Pancreas (tissue), 10 donors: ENCODE measurements around the gene LIMS2. TPM values are rescaled to one million over a fixed set of nuclear protein-coding genes. Genes with fewer than 3 reads are reported as not detected.

ENCODE experiments used
- ATAC-seq, 4 donors: fragments of 200-7000 bp; cut with Tn5 transposase; one replicate each; pipeline versions ENCODE4 v1.8.0 to v1.9.1; 2020; ENCODE audit warnings: mild to moderate bottlenecking in 4 of 4, moderate library complexity in 4 of 4
- DNase-seq, 6 donors: peaks; one replicate each; pipeline ENCODE4 v3.0.0-alpha.2; 2020
- FAIRE-seq: peaks from 2 replicates; lab custom pipeline; 2012; peaks lifted over from hg19 to GRCh38; lab: Jason Lieb, UNC
- H3K27ac ChIP-seq, 4 donors: fragments of 200-600 bp; sonication (generic); 1 replicate in 3 of 4; 2 replicates in 1 of 4; pipeline versions ENCODE4 v1.5.0 to v1.8.0; 2020
- H3K27me3 ChIP-seq, 4 donors: fragments of 200-600 bp; one replicate each; pipeline ENCODE4 v1.8.0; 2021
- H3K36me3 ChIP-seq, 3 donors: fragments of 200-600 bp; sonication (generic) in 1 of 3; one replicate each; pipeline versions ENCODE4 v1.5.0 to v1.8.0; 2020 to 2021
- H3K4me1 ChIP-seq, 3 donors: fragments of 200-600 bp; one replicate each; pipeline ENCODE4 v1.8.0; 2021
- H3K4me3 ChIP-seq, 4 donors: fragments of 200-600 bp; sonication (generic) in 2 of 4; one replicate each; pipeline versions ENCODE4 v1.5.0 to v1.8.0; 2020 to 2021
- H3K9me3 ChIP-seq, 4 donors: fragments of 200-600 bp; one replicate each; pipeline ENCODE4 v1.8.0; 2021
- CTCF ChIP-seq, 4 donors: fragments of 200-600 bp; sonication (generic) in 3 of 4; IDR thresholded peaks; one replicate each; pipeline versions ENCODE4 v1.5.0 to v1.8.0; 2021; ENCODE audit warnings: antibody characterized with exemption in 4 of 4
- WGBS, 2 donors: extraction: QIAGEN DNeasy Blood & Tissue Kit; methylation state at CpG; one replicate each; pipeline ENCODE4 v1.1.7; 2013; 5-methylcytosine and 5-hydroxymethylcytosine counted together
- intact Hi-C, 3 donors: fragments of 100-400 bp; cut with DNase I; formaldehyde crosslinking; loops; one replicate each; pipeline versions ENCODE4 v1.11.1 to v1.14.2; 2022
- polyA plus RNA-seq, 2 donors: library from polyadenylated mRNA; stranded (reverse); fragments of 200-250 nt; gene quantifications; one replicate each; pipeline ENCODE4 v1.2.3, GENCODE V29; 2013
- total RNA-seq, 6 donors: library from RNA; stranded (reverse); fragmentation: NEBNext Ultra II Directional in 4 of 6; extraction: Animal tissue kit (Norgen Biotek cat#: 25700) in 4 of 6; gene quantifications; one replicate each; pipeline versions ENCODE4 v1.2.1 to v1.2.4, GENCODE V29; 2021 to 2023
- donor health status: healthy with polysubstance abuse.
- donor health status: DM: no; HTN: no; CAD: no; lungs with moderate emphysema.
- donor health status: DM: no; HTN: no; CAD: no.
- donor health status: control.
- donor health status: control.
- donor health status: Bipolar disorder and iron deficiency.
- donor health status: DM: yes; HTN: yes; CAD: no.
- donor health status: DM: no; HTN: no; CAD: no.
- donor health status: DM: no; HTN: no; CAD: no.
- donor health status: DM: yes; HTN: yes; CAD: no.

Gene LIMS2
- total RNA-seq (1 to 10 TPM; 2.2 to 8.3 (median 4.0) TPM), polyA plus RNA-seq (100 to 1,000 TPM in 1 of 2 donors, 10 to 100 TPM in 1; 77.9 to 139 TPM)

- H3K27me3 ChIP-seq, result no peaks in the 10 kb centered on the region
- FAIRE-seq (no peak), DNase-seq (peak in 2 of 6 donors; percentile 31 to 70), ATAC-seq (peak; percentile 43 to 77 (median 66))
- no peaks in the 10 kb centered on the region for H3K9me3 ChIP-seq
- H3K4me3 ChIP-seq, result peak within 1 kb of the TSS; percentile 26 to 58 (median 40)
- H3K36me3 ChIP-seq, result no peaks in the 10 kb centered on the region
- H3K4me1 ChIP-seq, result peaks cover 0 to 8% (median 0%) of the 10 kb centered on the region in 3 donors
- intact Hi-C loops, result no loop called here
- no peak within 1 kb of the TSS for H3K27ac ChIP-seq
- WGBS, 2 donors, result 3 to 4% methylated on average over 41 to 56 of the region's 56 CpGs
- no peak for TF ChIP-seq CTCF (IDR thresholded peaks at IDR 0.05)
Observed at GRCh38 chr2:127675331-127676261, at the start of gene LIMS2. TSS of gene LIMS2 (minus strand) at chr2:127675530. CDS start at chr2:127675024, 506 bp downstream.

GRCh38 chr2:127722807-127723206, 47.5 kb upstream of the LIMS2 start:
- Histone ChIP-seq H3K4me1 (no peaks in the 10 kb centered on the region), H3K27me3 (no peaks in the 10 kb centered on the region), H3K36me3 (peaks cover 0 to 30% (median 16%) of the 10 kb centered on the region in 3 donors), H3K27ac (no peak overlapping the region), H3K4me3 (no peak overlapping the region), H3K9me3 (no peaks in the 10 kb centered on the region)
- DNase-seq, result no peak
- no peak for TF ChIP-seq CTCF (IDR thresholded peaks at IDR 0.05)
- WGBS, 2 donors, result 33 to 37% methylated on average over 3 of the region's 3 CpGs
- no peak for FAIRE-seq
- intact Hi-C loops, result no loop called here
- ATAC-seq, result no peak

GRCh38 chr2:127721978-127722355, 46.6 kb upstream of the LIMS2 start:
- ATAC-seq, result no peak
- FAIRE-seq, result no peak
- intact Hi-C loops, result no loop called here

GRCh38 chr2:127721311-127721977, 46.1 kb upstream of the LIMS2 start:
- intact Hi-C loops, result no loop called here
- TF ChIP-seq CTCF (IDR thresholded peaks at IDR 0.05), result no peak
- no peaks in the 10 kb centered on the region for H3K9me3 ChIP-seq
- ATAC-seq (no peak), FAIRE-seq (no peak), DNase-seq (no peak)
- 90 to 93% methylated on average over 6 of the region's 6 CpGs for WGBS, 2 donors
- peaks cover 0 to 30% (median 16%) of the 10 kb centered on the region in 3 donors for H3K36me3 ChIP-seq
- no peaks in the 10 kb centered on the region for H3K4me1 ChIP-seq
- no peak overlapping the region for H3K4me3 ChIP-seq
- H3K27me3 ChIP-seq, result no peaks in the 10 kb centered on the region
- H3K27ac ChIP-seq, result no peak overlapping the region

More at GRCh38 chr2:127721978-127722355, 46.6 kb upstream of the LIMS2 start:
- Histone ChIP-seq H3K27me3 (no peaks in the 10 kb centered on the region), H3K9me3 (no peaks in the 10 kb centered on the region), H3K36me3 (peaks cover 0 to 30% (median 16%) of the 10 kb centered on the region in 3 donors), H3K27ac (no peak overlapping the region), H3K4me1 (no peaks in the 10 kb centered on the region), H3K4me3 (no peak overlapping the region)
- 92 to 93% methylated on average over 2 of the region's 2 CpGs for WGBS, 2 donors
- DNase-seq, result no peak
- no peak for TF ChIP-seq CTCF (IDR thresholded peaks at IDR 0.05)
